ENCODE results near the gene GATC.

- no peak for TF ChIP-seq MAX (IDR thresholded peaks at IDR 0.05; ENCODE audit: insufficient read depth, insufficient read length)
- no peak for TF ChIP-seq POLR2A (IDR thresholded peaks at IDR 0.05; ENCODE audit: low read depth, low read length)
These were observed 35.0 kb downstream of the GATC start for GRCh38 chr12:120481022-120481767.

All from endothelial cell of umbilical vein (primary cell).